ENCODE results near the gene CNTN6. TPM values are rescaled to one million over a fixed set of nuclear protein-coding genes. Genes with fewer than 3 reads are reported as not detected.

Gene CNTN6
- polyA plus RNA-seq, 1 donor from 2014 or later, result not detected

GRCh38 chr3:1131166-1131565 is 38.3 kb downstream of the CNTN6 start:
- no peaks in the 10 kb centered on the region for H3K36me3 Mint-ChIP-seq
- no peaks in the 10 kb centered on the region for H3K27me3 Mint-ChIP-seq
- H3K9me3 Mint-ChIP-seq, result peaks cover 0 to 3% (median 0%) of the 10 kb centered on the region in 3 donors

GRCh38 chr3:1135194-1135593 is 42.4 kb downstream of the CNTN6 start:
- Mint-ChIP-seq H3K27me3 (no peaks in the 10 kb centered on the region), H3K9me3 (peaks cover 0 to 3% (median 0%) of the 10 kb centered on the region in 3 donors), H3K4me3 (no peak overlapping the region), H3K27ac (no peak overlapping the region), H3K36me3 (no peaks in the 10 kb centered on the region), H3K4me1 (no peaks in the 10 kb centered on the region)

More at GRCh38 chr3:1131166-1131565, 38.3 kb downstream of the CNTN6 start:
- Mint-ChIP-seq H3K4me3 (no peak overlapping the region), H3K27ac (no peak overlapping the region), H3K4me1 (no peaks in the 10 kb centered on the region)

- Mint-ChIP-seq H3K36me3 (no peaks in the 10 kb centered on the region), H3K4me1 (no peaks in the 10 kb centered on the region), H3K9me3 (peaks cover 0 to 3% (median 0%) of the 10 kb centered on the region in 3 donors), H3K27ac (no peak overlapping the region), H3K27me3 (no peaks in the 10 kb centered on the region), H3K4me3 (no peak overlapping the region)
Measured at GRCh38 chr3:1138036-1138435, 45.2 kb downstream of the CNTN6 start.

GRCh38 chr3:1139071-1139470 is 46.2 kb downstream of the CNTN6 start:
- no peaks in the 10 kb centered on the region for H3K27me3 Mint-ChIP-seq
- H3K4me3 Mint-ChIP-seq, result no peak overlapping the region
- H3K9me3 Mint-ChIP-seq, result peaks cover 0 to 3% (median 0%) of the 10 kb centered on the region in 3 donors
- no peaks in the 10 kb centered on the region for H3K4me1 Mint-ChIP-seq
- H3K36me3 Mint-ChIP-seq, result no peaks in the 10 kb centered on the region
- H3K27ac Mint-ChIP-seq, result no peak overlapping the region

GRCh38 chr3:1147326-1147725 is 54.5 kb downstream of the CNTN6 start:
- H3K4me1 Mint-ChIP-seq, result no peaks in the 10 kb centered on the region
- no peaks in the 10 kb centered on the region for H3K36me3 Mint-ChIP-seq
- no peak overlapping the region for H3K4me3 Mint-ChIP-seq
- H3K27me3 Mint-ChIP-seq, result no peaks in the 10 kb centered on the region
- H3K9me3 Mint-ChIP-seq, result peaks cover 0 to 4% (median 0%) of the 10 kb centered on the region in 3 donors
- H3K27ac Mint-ChIP-seq, result no peak overlapping the region

- H3K36me3 Mint-ChIP-seq, result no peaks in the 10 kb centered on the region
- H3K4me1 Mint-ChIP-seq, result no peaks in the 10 kb centered on the region
- H3K4me3 Mint-ChIP-seq, result no peak overlapping the region
- no peaks in the 10 kb centered on the region for H3K27me3 Mint-ChIP-seq
- H3K9me3 Mint-ChIP-seq, result peaks cover 0 to 4% (median 0%) of the 10 kb centered on the region in 3 donors
- no peak overlapping the region for H3K27ac Mint-ChIP-seq
Measured at GRCh38 chr3:1147819-1148218, 55.0 kb downstream of the CNTN6 start.

- H3K27me3 Mint-ChIP-seq, result peaks cover 3% of the 10 kb centered on the region
- H3K9me3 Mint-ChIP-seq, result peaks cover 0 to 4% (median 2%) of the 10 kb centered on the region in 3 donors
- no peak overlapping the region for H3K27ac Mint-ChIP-seq
- no peak overlapping the region for H3K4me3 Mint-ChIP-seq
- no peaks in the 10 kb centered on the region for H3K36me3 Mint-ChIP-seq
- H3K4me1 Mint-ChIP-seq, result no peaks in the 10 kb centered on the region
Measured at GRCh38 chr3:1164101-1164500, 71.3 kb downstream of the CNTN6 start.

- peaks cover 0 to 2% (median 2%) of the 10 kb centered on the region in 3 donors for H3K9me3 Mint-ChIP-seq
Measured at GRCh38 chr3:1171320-1171719, 78.5 kb downstream of the CNTN6 start.

GRCh38 chr3:1172644-1173043 is 79.8 kb downstream of the CNTN6 start:
- Mint-ChIP-seq H3K27ac (no peak overlapping the region), H3K4me3 (no peak overlapping the region), H3K9me3 (peaks cover 0 to 2% (median 0%) of the 10 kb centered on the region in 3 donors), H3K36me3 (no peaks in the 10 kb centered on the region), H3K4me1 (no peaks in the 10 kb centered on the region), H3K27me3 (peaks cover 5% of the 10 kb centered on the region)

More at GRCh38 chr3:1171320-1171719, 78.5 kb downstream of the CNTN6 start:
- H3K36me3 Mint-ChIP-seq, result no peaks in the 10 kb centered on the region
- peak overlapping the region in 1 of 3 donors; percentile 15 for H3K27ac Mint-ChIP-seq
- no peak overlapping the region for H3K4me3 Mint-ChIP-seq
- H3K4me1 Mint-ChIP-seq, result no peaks in the 10 kb centered on the region
- H3K27me3 Mint-ChIP-seq, result peaks cover 5% of the 10 kb centered on the region

GRCh38 chr3:1179146-1179545 is 86.3 kb downstream of the CNTN6 start:
- peaks cover 1% of the 10 kb centered on the region for H3K27me3 Mint-ChIP-seq
- H3K4me1 Mint-ChIP-seq, result no peaks in the 10 kb centered on the region
- peak overlapping the region in 1 of 4 donors; percentile 35 for H3K4me3 Mint-ChIP-seq
- H3K9me3 Mint-ChIP-seq, result peaks cover 0 to 4% (median 4%) of the 10 kb centered on the region in 3 donors
- no peaks in the 10 kb centered on the region for H3K36me3 Mint-ChIP-seq
- no peak overlapping the region for H3K27ac Mint-ChIP-seq

- Mint-ChIP-seq H3K36me3 (no peaks in the 10 kb centered on the region), H3K9me3 (no peaks in the 10 kb centered on the region), H3K27me3 (no peaks in the 10 kb centered on the region), H3K4me3 (no peak overlapping the region), H3K4me1 (peaks cover 0 to 4% (median 3%) of the 10 kb centered on the region in 3 donors), H3K27ac (no peak overlapping the region)
Measured at GRCh38 chr3:1183320-1184048, 90.7 kb downstream of the CNTN6 start.

GRCh38 chr3:1190569-1190968 is 97.7 kb downstream of the CNTN6 start:
- Mint-ChIP-seq H3K27me3 (no peaks in the 10 kb centered on the region), H3K4me3 (no peak overlapping the region), H3K27ac (no peak overlapping the region), H3K9me3 (no peaks in the 10 kb centered on the region), H3K4me1 (peaks cover 0 to 4% (median 3%) of the 10 kb centered on the region in 3 donors), H3K36me3 (no peaks in the 10 kb centered on the region)

GRCh38 chr3:1191026-1191425 is 98.2 kb downstream of the CNTN6 start:
- H3K4me1 Mint-ChIP-seq, result peaks cover 0 to 4% (median 3%) of the 10 kb centered on the region in 3 donors
- H3K9me3 Mint-ChIP-seq, result no peaks in the 10 kb centered on the region
- no peak overlapping the region for H3K27ac Mint-ChIP-seq

GRCh38 chr3:1195947-1196346 is 103.1 kb downstream of the CNTN6 start:
- no peaks in the 10 kb centered on the region for H3K4me1 Mint-ChIP-seq
- no peak overlapping the region for H3K27ac Mint-ChIP-seq
- no peaks in the 10 kb centered on the region for H3K27me3 Mint-ChIP-seq
- H3K9me3 Mint-ChIP-seq, result no peaks in the 10 kb centered on the region
- H3K36me3 Mint-ChIP-seq, result no peaks in the 10 kb centered on the region
- H3K4me3 Mint-ChIP-seq, result no peak overlapping the region

More at GRCh38 chr3:1191026-1191425, 98.2 kb downstream of the CNTN6 start:
- Mint-ChIP-seq H3K36me3 (no peaks in the 10 kb centered on the region), H3K4me3 (no peak overlapping the region), H3K27me3 (no peaks in the 10 kb centered on the region)

- no peaks in the 10 kb centered on the region for H3K36me3 Mint-ChIP-seq
- no peaks in the 10 kb centered on the region for H3K4me1 Mint-ChIP-seq
- no peaks in the 10 kb centered on the region for H3K27me3 Mint-ChIP-seq
- no peak overlapping the region for H3K4me3 Mint-ChIP-seq
- H3K27ac Mint-ChIP-seq, result no peak overlapping the region
- peaks cover 0 to 1% (median 0%) of the 10 kb centered on the region in 3 donors for H3K9me3 Mint-ChIP-seq
Measured at GRCh38 chr3:1197051-1197450, 104.2 kb downstream of the CNTN6 start.

GRCh38 chr3:1200371-1200770 is 107.5 kb downstream of the CNTN6 start:
- H3K4me1 Mint-ChIP-seq, result no peaks in the 10 kb centered on the region
- H3K27me3 Mint-ChIP-seq, result no peaks in the 10 kb centered on the region
- H3K36me3 Mint-ChIP-seq, result no peaks in the 10 kb centered on the region
- H3K27ac Mint-ChIP-seq, result no peak overlapping the region
- H3K4me3 Mint-ChIP-seq, result no peak overlapping the region
- peaks cover 0 to 2% (median 0%) of the 10 kb centered on the region in 3 donors for H3K9me3 Mint-ChIP-seq
